Sigmoid colon (tissue), 4 donors: ENCODE data around the gene AZIN2.

ENCODE experiments used
- EP300 ChIP-seq, 4 donors: sonication (generic); formaldehyde crosslinking; IDR thresholded peaks; one replicate each; pipeline ENCODE4 v1.6.1; 2017; ENCODE audit warnings: antibody characterized with exemption in 4 of 4
- POLR2AphosphoS5 ChIP-seq, 4 donors: sonication (generic); formaldehyde crosslinking; IDR thresholded peaks; one replicate each; pipeline ENCODE4 v1.6.1; 2017; ENCODE audit warnings: antibody characterized with exemption in 4 of 4
- TF ChIP-seq, protein P1 (sequence below), 4 experiments: fragments of 450-650 bp in 3 of 4; fragments of 200-600 bp in 1 of 4; IDR thresholded peaks; one replicate each; pipeline ENCODE4 v1.5.1; 2016 to 2019; ENCODE audit warnings: antibody characterized with exemption in 4 of 4, mild to moderate bottlenecking in 3 of 4, moderate library complexity in 2 of 4

DNA sequence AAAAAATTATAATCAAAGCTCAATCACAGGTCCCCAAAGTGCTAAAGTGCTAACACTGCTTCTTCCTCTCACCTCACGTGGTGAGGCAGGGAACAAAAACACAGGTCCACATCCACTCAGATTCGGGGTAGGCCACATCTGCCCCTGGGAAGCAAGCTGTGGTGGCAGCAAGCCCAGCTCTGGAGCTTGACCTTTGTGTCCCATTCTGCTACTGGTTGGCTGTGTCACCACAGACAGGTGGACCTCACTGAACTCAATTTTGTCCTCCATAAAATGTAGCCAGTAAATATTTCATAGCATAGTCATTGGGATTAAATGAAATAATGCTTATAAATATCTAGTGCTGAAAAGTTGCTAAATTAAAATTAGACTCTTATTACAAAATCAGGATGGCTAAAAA is 8.5 kb downstream of the AZIN2 start:
- TF ChIP-seq, protein P1, sequence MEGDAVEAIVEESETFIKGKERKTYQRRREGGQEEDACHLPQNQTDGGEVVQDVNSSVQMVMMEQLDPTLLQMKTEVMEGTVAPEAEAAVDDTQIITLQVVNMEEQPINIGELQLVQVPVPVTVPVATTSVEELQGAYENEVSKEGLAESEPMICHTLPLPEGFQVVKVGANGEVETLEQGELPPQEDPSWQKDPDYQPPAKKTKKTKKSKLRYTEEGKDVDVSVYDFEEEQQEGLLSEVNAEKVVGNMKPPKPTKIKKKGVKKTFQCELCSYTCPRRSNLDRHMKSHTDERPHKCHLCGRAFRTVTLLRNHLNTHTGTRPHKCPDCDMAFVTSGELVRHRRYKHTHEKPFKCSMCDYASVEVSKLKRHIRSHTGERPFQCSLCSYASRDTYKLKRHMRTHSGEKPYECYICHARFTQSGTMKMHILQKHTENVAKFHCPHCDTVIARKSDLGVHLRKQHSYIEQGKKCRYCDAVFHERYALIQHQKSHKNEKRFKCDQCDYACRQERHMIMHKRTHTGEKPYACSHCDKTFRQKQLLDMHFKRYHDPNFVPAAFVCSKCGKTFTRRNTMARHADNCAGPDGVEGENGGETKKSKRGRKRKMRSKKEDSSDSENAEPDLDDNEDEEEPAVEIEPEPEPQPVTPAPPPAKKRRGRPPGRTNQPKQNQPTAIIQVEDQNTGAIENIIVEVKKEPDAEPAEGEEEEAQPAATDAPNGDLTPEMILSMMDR (IDR thresholded peaks at IDR 0.05): no peak
- TF ChIP-seq EP300 (IDR thresholded peaks at IDR 0.05): no peak
- TF ChIP-seq POLR2AphosphoS5 (IDR thresholded peaks at IDR 0.05): no peak
